D721Med (cell line): Measurements from ENCODE around the gene ADCK1.

Experiments
- DNase-seq: peaks from one replicate; pipeline ENCODE4 v3.0.0; 2011; ENCODE audit warnings: low spot score; ENCODE audit not compliant: insufficient read length
- FAIRE-seq: peaks from 2 replicates; lab custom pipeline; 2011; peaks lifted over from hg19 to GRCh38; lab: Jason Lieb, UNC
- TF ChIP-seq, protein P1 (sequence below): IDR thresholded peaks from 2 replicates; pipeline ENCODE4 v1.5.1; 2012; ENCODE audit warnings: mild to moderate bottlenecking, control low read depth; ENCODE audit not compliant: insufficient read depth; ENCODE audit errors: missing control alignments

The ADCK1 gene

GRCh38 chr14:77822741-77823140, 22.8 kb downstream of the ADCK1 start:
- TF ChIP-seq, protein P1, sequence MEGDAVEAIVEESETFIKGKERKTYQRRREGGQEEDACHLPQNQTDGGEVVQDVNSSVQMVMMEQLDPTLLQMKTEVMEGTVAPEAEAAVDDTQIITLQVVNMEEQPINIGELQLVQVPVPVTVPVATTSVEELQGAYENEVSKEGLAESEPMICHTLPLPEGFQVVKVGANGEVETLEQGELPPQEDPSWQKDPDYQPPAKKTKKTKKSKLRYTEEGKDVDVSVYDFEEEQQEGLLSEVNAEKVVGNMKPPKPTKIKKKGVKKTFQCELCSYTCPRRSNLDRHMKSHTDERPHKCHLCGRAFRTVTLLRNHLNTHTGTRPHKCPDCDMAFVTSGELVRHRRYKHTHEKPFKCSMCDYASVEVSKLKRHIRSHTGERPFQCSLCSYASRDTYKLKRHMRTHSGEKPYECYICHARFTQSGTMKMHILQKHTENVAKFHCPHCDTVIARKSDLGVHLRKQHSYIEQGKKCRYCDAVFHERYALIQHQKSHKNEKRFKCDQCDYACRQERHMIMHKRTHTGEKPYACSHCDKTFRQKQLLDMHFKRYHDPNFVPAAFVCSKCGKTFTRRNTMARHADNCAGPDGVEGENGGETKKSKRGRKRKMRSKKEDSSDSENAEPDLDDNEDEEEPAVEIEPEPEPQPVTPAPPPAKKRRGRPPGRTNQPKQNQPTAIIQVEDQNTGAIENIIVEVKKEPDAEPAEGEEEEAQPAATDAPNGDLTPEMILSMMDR: no peak
- DNase-seq (no peak), FAIRE-seq (no peak)

- no peak for DNase-seq
- no peak for FAIRE-seq
Measured at GRCh38 chr14:77823378-77823777, 23.5 kb downstream of the ADCK1 start.

GRCh38 chr14:77825895-77826519, 26.1 kb downstream of the ADCK1 start:
- TF ChIP-seq, protein P1: no peak
- FAIRE-seq (no peak), DNase-seq (no peak)

More at GRCh38 chr14:77823378-77823777, 23.5 kb downstream of the ADCK1 start:
- TF ChIP-seq, protein P1: no peak

DNA sequence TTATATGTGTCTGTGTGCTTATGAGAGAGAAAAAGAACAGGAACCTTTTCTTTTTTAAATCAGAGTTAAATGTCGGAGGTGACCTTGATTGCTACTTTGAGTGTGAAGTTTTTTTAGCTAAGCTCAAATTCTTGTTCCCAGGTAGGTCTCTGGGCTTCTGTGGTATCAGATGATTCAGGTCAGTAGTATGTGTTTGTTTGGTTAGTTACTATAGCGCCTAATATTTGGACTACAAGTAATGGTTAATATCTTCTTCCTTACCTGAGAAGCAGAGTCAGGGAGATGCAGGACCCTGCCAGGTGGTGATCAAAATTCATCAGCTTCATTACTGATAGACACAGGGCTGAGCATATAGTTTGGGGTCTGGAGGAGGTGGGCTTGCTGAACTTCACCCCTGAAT, 30.8 kb downstream of the ADCK1 start:
- no peak for DNase-seq
- TF ChIP-seq, protein P1: no peak
- no peak for FAIRE-seq

- TF ChIP-seq, protein P1: no peak
Measured at GRCh38 chr14:77832297-77832696, 32.4 kb downstream of the ADCK1 start.

GRCh38 chr14:77837926-77838325, 38.0 kb downstream of the ADCK1 start:
- no peak for DNase-seq
- TF ChIP-seq, protein P1: no peak
- FAIRE-seq: no peak

More at GRCh38 chr14:77832297-77832696, 32.4 kb downstream of the ADCK1 start:
- no peak for FAIRE-seq
- no peak for DNase-seq

DNA sequence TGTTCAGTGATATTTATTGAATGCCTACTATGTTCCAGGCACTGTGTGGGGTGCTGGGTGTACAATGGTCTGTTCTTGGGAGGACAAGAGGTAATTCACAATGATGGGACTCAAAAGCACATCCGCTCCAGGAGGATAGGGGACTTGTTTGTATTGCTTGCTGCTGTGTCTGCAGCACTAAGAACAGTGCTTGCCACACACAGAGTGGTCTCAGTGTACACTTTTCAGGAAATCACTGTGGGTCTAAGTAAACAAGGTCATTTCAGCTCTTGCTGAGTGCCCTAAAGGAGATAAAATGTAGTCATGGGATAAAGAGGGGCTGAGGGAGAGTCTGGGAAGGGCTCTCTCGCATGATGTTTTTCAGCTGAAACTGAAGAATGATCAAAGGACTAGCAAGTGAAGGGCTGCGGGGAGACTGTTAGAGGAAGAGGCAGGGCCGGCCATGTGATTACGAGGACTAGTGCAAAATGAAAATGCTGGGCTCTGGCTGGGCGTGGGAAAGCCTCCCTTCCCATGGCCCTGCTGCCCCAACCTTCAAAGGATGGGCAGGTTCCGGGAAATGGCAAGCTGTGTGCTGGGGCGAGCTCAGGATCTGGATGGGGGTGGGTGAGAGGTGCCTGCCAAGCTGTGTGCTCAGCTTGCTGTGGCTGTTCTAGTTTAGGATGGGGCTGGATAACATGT, 39.1 kb downstream of the ADCK1 start:
- FAIRE-seq (no peak), DNase-seq (no peak)
- TF ChIP-seq, protein P1: no peak
